ENCODE measurements around the gene CNTN5. TPM values are rescaled to one million over a fixed set of nuclear protein-coding genes. Genes with fewer than 3 reads are reported as not detected.
"Not testable (repeated sequence)": the region's sequence is repeated elsewhere in the genome, so short reads cannot be mapped to it uniquely, and the experiment has no call there.

The CNTN5 gene
- total RNA-seq = not detected in 2 replicates

GRCh38 chr11:99020352-99021225 is at the start of gene CNTN5:
Gene CNTN5 (plus strand): TSS chr11:99020949.
- intact Hi-C loops (cut with micrococcal nuclease) = no loop called here

GRCh38 chr11:98979205-98979604 is 41.5 kb upstream of the CNTN5 start:
- intact Hi-C loops (cut with micrococcal nuclease) = no loop called here

- intact Hi-C loops (cut with micrococcal nuclease) = no loop called here
Measured at GRCh38 chr11:99015634-99016454, 4.9 kb upstream of the CNTN5 start.

- intact Hi-C loops (cut with micrococcal nuclease) = no loop called here
Measured at GRCh38 chr11:99019696-99020095, 1.1 kb upstream of the CNTN5 start.

GRCh38 chr11:99037057-99037456 is 16.3 kb downstream of the CNTN5 start:
- intact Hi-C loops (cut with micrococcal nuclease) = no loop called here

- intact Hi-C loops (cut with micrococcal nuclease) = no loop called here
Measured at GRCh38 chr11:99063331-99063730, 42.6 kb downstream of the CNTN5 start.

GRCh38 chr11:99065121-99065520 is 44.4 kb downstream of the CNTN5 start:
- intact Hi-C loops (cut with micrococcal nuclease) = no loop called here

- intact Hi-C loops (cut with micrococcal nuclease) = no loop called here
Measured at GRCh38 chr11:99066618-99067317, 46.0 kb downstream of the CNTN5 start.

GRCh38 chr11:99068832-99069231 is 48.1 kb downstream of the CNTN5 start:
- intact Hi-C loops (cut with micrococcal nuclease) = no loop called here

GRCh38 chr11:99069856-99070444 is 49.2 kb downstream of the CNTN5 start:
- intact Hi-C loops (cut with micrococcal nuclease) = no loop called here

GRCh38 chr11:99079576-99079975 is 58.8 kb downstream of the CNTN5 start:
- intact Hi-C loops (cut with micrococcal nuclease) = no loop called here

- intact Hi-C loops (cut with micrococcal nuclease) = no loop called here
Measured at GRCh38 chr11:99080154-99080553, 59.4 kb downstream of the CNTN5 start.

- intact Hi-C loops (cut with micrococcal nuclease) = no loop called here
Measured at GRCh38 chr11:99098258-99098657, 77.5 kb downstream of the CNTN5 start.

GRCh38 chr11:99098751-99099150 is 78.0 kb downstream of the CNTN5 start:
- intact Hi-C loops (cut with micrococcal nuclease) = no loop called here

- intact Hi-C loops (cut with micrococcal nuclease) = no loop called here
Measured at GRCh38 chr11:99117603-99118002, 96.9 kb downstream of the CNTN5 start.

GRCh38 chr11:99133862-99134261 is 113.1 kb downstream of the CNTN5 start:
- intact Hi-C loops (cut with micrococcal nuclease) = not testable (repeated sequence)

- intact Hi-C loops (cut with micrococcal nuclease) = no loop called here
Measured at GRCh38 chr11:99135508-99135907, 114.8 kb downstream of the CNTN5 start.

GRCh38 chr11:99142237-99142636 is 121.5 kb downstream of the CNTN5 start:
- intact Hi-C loops (cut with micrococcal nuclease) = no loop called here

- intact Hi-C loops (cut with micrococcal nuclease) = no loop called here
Measured at GRCh38 chr11:99148352-99148751, 127.6 kb downstream of the CNTN5 start.

- intact Hi-C loops (cut with micrococcal nuclease) = no loop called here
Measured at GRCh38 chr11:99154277-99154676, 133.5 kb downstream of the CNTN5 start.

- intact Hi-C loops (cut with micrococcal nuclease) = no loop called here
Measured at GRCh38 chr11:99160447-99160846, 139.7 kb downstream of the CNTN5 start.

Measured in T-helper 2 cell treated with Interferon-gamma antibody and Interleukin-4, amounts not matched to agents 100 ng/mL and 5 ng/mL, for 36 hours (primary cell).